RPMI8226 (cell line): ENCODE measurements around the gene USP6.
"Not testable (repeated sequence)": the region's sequence is repeated elsewhere in the genome, so short reads cannot be mapped to it uniquely, and the experiment has no call there.

Source experiments
- DNase-seq: peaks from one replicate; pipeline ENCODE4 v3.0.0-alpha.2; 2015

Gene USP6

DNA sequence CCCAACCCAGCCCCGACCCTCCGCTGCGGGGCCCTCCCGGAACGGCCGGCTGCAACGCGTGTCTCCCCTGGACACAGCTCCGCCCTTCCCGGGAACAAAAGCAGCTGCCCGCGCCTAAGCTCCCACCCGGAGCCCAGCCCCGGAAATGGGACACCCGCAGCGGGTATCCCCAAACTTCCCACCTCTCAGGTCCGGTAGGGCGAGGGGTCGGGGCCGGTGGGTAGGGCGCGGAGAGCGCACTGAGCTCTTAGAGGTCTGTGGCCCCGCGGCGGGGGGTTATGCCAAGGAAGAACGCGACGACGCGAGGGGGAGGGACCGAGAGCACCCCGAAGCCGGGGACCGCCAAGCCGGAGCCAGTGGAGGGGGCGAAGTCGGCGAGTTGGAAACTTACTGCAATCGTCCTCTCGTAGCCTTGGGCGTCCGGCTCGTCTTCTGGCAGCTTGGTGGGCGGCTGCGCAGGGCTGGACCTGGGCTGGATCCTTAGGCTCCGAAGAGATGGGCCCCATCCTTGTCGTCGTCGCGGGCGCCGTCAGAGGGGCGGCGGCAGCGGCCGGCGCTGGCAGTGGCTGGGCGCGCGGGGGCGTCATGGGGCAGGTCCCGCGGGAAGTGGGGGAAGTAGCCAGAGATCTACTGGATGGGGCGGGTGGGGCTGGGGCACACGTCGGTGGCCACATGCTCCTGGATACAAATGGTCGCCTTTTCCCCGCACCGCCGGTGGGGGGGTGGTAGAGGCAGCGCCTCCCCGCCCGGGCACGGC lies 6.9 kb downstream of the USP6 start:
- no peak for DNase-seq

DNA sequence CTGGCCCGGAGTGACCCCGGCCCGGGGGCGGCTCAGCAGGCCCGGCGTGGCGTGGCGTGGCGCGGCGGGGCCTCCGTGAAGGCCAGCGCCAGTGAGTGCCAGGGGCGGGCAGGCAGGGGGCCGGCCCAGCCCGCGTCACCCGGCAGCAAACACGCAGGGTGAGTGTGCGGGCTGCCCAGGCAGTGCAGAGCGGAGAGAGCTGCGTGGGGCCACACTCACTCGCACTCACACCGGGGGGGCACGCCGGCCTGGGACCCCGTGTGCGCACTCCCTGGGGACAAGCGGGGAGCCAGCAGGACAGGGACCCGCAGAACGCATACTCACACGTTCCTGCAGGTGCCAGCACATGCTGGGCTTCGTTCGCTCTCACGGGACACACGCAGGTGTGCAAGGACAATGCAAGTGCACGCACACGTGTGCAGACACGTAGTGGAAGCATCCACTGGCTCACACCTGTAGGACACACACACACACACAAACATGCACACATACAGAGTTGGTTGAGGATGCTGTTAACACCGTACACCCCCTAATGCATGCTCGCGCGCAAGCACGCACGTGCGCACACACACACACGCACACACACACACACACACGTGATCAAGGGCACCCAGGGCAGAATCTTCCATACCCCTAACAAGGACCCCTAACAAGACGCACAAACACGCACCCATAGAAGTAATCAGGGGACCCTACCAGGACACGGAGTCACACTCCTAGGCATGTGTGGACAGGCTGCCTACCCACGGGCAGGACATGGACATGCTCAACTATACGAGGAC lies 7.7 kb downstream of the USP6 start:
- DNase-seq, result no peak

DNA sequence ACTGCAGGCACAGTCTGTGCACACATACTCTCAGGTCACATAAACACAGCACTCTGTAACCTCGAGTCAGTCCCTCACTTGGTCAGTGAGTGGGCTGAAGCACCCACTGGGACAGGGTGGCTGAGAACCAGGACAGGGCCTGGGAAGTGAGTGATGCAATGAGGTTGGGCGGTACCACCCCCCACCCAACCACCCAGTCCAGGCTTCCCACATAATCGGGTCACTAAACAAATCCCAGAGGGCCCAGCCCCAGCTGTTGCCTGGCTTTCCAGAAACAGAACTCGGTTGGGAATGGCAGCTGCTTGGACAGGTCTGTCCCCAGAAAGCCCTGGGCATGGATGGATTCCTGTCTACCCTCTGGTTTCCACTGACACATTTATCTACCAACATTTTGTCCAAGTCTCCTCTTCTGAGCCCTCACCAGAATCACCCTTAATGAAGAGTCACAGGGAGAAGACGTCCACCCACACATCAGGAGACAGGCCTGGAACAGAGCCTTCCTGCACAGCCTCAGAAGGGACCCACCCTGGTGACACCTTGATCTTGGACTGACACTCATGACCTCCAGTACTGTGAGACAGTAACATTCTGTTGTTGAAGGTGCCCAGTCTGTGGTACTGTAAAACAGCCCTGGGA lies 8.4 kb downstream of the USP6 start:
- not testable (repeated sequence) for DNase-seq

DNA sequence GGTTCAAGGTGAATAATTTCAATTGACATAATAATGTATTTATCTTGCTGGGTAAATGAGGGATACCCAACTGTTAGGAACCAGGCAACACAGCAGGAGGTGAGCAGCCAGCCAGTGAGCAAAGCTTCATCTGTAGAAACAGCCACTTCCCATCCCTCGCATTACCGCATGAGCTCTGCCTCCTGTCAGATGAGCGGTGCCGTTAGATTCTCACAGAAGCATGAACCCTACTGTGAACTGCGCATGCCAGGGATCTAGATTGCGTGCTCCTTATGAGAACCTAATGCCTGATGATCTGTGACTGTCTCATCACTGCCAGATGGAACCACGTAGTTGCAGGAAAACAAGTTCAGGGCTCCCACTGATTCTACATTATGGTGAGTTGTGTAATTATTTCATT lies 9.1 kb downstream of the USP6 start:
- DNase-seq, result not testable (repeated sequence)

DNA sequence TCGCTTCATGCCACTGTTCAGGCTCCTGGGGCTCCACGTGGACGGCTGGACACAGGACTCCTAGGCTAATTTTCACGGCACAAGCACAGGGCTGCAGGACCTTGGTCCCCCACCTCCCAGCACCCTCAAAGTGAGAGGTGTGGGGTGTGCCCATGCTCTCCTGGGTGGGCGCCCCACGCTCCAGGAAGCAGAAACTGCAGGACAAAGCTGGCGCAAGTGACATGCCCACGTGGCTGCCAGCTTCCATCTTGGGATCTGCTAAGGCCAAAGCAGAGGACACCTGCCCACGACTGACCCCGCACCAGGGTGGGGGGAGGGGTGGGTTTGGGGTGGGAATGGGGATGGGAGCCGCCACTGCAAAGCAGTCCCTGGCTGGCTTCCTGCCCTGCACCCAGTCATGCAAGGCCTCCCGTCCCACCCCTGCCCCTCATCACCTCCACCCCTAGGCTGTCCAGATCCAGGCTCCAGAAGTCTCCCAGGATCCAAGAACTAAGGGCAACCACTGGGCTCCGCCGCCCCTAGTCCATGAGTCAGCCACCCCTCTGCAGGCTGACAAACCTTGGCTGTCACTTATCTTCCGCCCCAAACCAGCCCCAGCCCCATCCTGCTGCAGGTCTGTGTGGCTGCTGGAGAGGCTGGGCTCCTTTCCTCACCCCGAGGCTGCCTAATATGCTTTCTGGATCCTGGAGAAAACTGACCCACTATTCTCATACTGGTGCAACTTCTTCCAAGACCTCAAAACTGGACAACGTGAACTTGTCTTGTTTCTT lies 11.1 kb downstream of the USP6 start:
- no peak for DNase-seq

DNA sequence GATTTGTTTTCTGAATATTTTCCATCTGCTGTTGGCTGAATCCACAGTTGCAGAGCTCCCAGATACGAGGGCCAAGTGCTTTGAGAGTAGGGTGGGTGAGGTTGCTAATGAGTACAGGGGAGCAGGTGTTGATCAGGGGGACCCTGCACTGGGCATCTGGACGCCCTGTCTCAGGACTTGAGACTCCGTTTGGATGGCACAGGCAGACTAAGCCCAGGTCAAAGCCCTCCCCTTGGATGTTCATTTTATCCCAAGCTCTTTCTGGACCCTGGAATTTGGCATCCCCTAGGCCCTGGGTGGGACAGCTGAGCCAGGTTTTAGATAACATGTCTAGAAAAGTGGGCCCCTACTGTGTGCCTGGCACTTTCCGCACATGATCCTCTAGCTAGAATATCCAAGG lies 12.1 kb downstream of the USP6 start:
- DNase-seq, result no peak

DNA sequence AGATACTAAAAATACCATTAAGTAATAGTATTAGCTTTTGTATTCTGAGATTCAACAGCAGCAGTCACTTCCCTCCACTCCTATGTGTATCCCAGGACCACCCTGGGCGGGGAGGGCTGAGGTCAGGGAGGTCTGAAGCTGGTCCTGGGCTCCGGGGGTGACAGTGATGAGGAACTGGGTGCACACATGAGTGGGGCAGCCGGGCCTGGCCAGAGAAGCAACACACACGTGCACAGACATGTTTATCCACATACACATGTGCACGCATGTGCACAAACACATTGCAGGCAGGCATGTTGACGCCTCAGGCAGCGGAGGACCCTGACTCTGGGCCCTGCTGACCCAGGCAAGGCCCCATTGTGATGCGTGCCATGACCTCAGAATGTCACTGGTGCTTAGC lies 12.6 kb downstream of the USP6 start:
- not testable (repeated sequence) for DNase-seq

DNA sequence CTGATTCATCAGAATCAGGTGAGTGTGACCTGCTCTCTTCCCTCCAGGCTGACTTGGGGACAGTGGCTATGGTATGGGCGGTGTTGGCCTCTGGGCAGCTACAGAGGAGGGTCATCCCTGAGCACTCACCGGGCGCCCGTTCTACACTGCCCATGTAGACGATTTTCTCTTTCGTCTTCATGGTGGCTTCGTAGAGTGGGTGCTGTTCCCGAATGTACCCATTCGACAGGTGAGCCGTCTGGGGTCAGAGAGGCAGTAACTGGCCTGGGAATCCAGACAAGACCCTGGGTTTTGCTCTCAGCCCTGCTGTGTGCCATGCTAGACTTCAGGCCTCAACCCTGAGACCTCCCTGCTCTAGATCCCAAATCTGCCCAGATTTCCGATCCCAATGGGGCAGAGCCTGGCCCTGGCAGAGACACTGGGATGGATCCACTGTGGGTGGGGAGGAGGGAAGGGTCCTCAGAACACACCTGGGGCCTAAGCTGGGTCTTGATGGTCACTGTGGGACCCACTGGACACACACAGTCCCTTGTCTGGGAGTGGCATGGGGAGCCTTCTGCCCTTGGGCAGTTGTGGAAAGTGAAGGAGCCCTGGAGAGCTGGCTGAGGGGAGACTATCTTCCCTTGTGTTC lies 13.2 kb downstream of the USP6 start:
- DNase-seq, result no peak

DNA sequence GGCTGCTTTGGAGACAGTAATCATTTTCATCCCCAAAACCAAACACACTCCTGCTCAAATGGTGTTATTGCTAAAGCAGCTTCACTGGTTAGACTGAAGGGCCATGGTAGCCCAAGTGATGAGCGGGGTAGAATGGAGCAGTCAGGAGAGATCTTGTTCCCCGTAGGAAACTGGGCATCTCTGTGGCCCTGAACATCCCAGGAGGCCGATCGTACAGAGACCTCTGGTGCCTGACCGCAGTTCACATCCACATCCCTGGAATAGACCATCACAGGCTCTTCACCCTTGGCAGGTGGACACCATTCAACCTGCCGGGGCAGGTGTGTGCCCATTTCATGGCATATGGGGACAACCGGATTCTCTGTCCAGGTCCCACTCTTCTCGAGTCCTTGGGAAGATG lies 13.9 kb downstream of the USP6 start:
- not testable (repeated sequence) for DNase-seq

DNA sequence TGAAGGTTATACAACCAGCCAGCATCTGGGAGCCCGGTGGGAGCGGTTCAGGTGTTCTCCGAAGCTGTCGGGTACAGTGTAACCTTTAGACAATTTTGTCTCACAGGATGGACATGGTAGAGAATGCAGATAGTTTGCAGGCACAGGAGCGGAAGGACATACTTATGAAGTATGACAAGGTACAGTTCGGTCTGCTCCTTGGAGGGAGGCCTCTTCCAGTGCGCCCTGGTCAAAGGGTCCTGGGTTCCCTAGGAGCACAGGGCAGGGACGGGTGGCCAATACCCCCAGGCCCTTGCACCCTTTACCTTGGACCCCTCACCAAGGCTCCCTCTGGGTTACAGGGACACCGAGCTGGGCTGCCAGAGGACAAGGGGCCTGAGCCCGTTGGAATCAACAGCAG lies 14.4 kb downstream of the USP6 start:
- DNase-seq, result not testable (repeated sequence)

DNA sequence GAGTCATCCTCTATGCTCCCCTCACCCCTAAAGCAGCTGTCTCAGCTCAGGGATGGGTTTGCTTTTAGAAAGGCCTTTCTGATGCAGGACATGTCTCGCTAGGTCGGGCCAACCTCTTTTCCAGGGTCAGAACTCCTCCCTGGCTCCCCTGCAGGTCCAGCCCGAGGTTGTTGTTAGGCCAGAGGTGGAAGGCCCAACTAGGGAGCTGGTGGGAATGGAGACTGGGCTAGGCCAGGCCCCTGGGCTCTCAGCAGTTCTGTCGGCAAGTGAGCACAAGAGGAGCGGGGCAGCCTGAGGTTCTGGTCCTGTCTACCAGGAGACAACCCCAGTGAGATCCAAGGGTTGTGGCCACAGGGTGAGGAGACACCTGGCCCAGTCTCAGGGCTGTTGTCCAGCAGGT lies 14.9 kb downstream of the USP6 start:
- DNase-seq, result not testable (repeated sequence)

DNA sequence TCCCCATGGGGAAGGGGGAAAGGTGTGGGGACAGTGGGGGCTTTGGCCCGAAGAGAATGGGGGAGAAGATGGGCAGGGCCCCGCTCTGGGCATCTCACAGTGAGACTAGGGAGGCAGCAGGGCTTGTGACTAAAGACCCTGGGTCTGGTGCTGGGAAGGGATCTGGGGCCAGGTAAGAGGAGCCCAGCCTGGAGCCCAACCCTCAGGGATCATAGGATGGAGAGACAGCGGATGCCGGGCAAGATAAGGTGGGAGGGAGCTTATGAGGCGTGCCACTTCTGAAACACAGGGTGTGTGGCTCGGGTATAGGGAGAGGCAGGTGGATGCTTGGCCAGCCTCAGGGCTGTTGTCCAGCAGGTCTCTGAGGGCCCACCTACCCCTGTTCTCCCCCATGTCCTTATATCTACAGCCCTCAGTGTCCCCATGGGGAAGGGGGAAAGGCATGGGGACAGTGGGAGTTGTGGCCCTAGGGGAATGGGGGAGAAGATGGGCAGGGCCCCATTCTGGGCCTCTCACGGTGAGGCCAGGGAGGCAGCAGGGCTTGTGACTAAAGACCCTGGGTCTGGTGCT lies 15.4 kb downstream of the USP6 start:
- DNase-seq, result no peak

DNA sequence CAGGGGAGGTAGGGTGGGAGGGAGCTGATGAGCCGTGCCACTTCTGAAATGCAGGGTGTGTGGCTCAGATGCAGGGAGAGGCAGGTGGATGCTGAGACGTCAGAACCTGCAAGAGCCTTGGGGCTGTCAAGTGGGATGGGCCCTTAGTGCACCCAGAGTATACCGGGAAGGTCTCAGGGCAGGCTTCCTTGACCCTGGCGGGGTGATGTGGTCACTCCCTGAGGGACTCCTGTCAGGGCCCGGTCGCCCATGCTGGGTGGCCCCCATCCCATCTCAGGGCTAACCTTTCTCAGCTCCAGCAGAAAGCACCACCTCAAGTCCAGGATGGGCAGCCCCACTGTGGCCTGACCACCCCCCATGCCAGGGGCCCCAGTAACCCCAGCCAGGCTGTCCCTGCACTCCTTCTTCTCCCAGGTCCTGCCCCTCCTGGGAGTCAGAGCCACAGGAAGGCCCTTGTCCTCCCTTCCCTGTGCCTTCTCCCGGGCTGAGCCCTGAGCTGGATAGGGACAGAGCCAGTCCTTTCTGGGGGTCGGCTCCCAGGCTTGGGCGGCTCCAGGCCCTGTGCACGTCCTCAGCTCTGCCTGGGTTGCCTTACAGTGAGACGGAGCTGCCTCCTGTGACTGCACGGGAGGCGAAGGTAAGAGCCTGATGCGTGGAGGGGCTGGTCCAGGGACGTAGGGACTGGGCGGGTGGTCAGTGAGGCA lies 16.1 kb downstream of the USP6 start:
- not testable (repeated sequence) for DNase-seq

DNA sequence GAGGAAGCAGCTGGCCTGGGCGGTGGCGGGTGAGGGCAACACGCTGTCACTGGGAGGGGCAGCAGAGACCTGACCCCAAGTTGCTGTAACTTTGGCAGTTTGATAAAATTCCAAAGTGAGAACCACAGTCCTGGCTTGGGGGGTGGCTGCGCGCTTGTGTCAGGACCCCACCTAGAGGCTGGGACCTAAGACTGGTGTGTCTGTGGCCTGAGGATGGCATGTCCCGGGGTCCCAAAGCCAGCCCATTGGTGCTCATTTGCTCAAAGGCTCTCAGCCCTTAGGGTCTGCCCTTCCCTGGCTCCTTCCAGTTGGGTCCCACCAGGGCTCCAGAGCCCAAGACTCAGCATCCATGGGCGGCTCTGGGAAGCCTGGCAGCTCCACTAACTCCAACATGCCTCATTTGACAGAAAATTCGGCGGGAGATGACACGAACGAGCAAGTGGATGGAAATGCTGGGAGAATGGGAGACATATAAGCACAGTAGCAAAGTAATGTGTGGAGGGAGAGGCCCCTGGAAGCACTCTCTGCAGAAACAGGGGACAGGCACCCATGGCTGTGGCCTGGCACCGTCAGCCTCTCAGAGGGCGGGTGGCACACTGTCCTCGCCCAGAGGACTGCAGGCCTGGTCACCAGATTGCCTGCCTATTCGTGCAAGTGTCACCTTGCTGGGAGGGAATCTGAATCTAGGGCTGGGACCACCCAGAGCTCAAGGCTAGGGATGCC lies 16.8 kb downstream of the USP6 start:
- DNase-seq, result not testable (repeated sequence)

DNA sequence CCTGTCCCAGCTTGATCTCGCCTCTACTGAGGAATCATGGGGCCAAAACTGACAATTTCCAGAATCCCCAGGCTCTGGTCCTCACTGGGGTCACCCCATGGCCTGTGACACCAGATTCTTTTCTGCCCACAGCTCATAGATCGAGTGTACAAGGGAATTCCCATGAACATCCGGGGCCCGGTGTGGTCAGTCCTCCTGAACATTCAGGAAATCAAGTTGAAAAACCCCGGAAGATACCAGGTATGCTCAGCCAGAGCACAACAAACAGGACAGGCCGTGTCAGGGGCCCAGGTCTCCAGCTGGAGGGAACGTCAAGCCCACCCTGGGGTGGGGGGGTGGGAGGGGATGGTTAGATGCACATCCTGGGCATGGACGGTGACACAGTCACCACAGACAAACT lies 17.5 kb downstream of the USP6 start:
- no peak for DNase-seq

DNA sequence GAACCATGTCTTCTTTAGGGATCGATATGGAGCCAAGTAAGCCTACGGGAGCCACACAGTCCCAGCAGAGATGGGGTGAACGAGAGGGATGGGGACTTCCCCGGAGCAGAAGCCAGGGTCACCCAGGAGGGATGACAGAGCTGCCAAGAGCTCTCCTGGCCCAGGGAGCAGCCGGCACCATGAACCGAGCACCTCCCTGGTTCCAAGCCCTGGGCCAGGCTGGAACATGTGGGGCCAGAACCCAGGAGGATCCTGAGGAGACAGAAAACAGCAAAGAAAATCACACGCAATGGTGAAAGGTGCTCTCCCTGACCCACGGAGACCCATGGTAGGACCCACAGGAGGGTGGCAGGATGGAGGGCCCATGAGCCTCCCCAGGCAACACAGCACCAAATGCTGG lies 18.1 kb downstream of the USP6 start:
- DNase-seq, result not testable (repeated sequence)

DNA sequence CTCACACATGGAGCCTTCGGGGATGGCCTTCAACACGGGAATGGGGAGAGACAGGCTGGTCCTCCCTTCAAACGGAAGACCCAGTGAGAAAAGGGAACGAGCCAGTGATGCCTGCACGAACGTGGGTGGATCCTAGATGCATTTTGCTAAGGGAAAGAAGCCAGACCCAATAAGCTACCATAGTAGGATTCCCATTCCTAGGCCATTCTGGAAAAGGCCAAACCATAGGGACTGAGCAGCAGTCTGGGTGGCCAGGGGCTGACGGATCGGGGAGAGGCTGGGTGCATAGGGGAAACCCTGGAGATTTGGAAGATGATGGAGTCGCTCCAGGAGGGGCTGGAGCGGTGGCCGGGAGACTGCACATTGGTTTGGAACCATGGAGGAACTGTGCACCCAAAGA lies 18.7 kb downstream of the USP6 start:
- DNase-seq, result not testable (repeated sequence)

DNA sequence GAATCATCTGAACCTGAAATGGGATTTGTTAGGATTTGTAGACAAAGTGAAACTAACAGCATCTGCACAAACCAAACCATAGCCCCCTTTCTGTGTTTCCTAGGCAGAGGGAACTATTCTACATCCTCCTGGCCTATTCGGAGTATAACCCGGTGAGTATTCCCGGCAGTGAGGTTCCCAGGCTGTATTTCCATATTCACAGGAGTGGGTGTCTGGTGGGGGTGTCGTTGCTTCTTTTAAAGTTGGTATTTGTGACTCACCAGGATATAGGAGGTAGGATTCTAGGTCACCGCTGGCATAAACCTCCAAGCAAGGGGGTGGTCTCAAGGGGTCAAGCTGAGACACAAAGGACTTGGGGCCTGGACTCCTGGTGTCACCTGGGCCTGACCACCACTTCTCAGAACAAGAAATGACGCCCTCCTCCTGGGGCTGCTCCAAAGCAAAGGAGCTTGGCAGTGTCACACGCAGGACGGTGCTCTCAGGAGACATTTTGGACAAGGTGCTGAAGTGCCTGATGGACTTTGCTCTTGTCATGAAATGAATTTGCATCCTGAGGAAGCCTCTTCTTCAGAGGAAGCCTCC lies 19.4 kb downstream of the USP6 start:
- DNase-seq, result not testable (repeated sequence)

DNA sequence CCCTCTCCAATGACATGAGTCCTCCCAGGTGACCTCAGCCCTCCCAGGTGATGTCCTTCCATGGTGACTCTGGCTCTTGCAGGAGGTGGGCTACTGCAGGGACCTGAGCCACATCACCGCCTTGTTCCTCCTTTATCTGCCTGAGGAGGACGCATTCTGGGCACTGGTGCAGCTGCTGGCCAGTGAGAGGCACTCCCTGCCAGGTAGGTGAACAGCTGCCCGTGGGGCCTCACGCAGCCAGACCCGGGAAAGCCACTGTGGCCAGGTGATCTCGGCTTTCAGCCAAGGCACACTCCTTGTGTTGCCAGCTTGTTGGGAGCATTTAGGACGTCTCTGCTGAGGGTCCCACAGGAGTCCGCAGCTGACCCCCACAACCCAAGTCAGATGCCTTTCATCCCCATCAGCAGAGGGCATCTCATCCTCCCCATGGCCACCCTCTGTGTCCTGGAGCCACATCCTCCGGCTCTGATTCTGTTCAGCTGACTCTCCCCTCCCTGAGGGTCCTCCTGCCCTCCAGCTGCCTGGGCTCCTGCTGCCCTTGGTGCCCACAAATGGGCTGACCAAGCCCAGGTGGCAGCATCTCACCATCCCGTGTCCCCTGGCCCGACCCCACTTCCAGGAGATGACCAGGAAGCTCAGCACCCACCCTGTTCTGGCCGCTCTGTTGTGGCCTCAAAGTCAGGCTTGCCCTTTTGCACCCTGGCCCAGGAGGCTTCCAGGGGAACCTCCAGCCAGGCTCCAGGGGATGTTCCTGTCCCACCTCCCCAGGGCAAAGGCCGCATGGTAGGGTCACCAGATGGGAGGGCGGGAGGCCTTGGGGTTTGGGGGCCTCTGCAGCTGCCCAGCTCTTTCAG lies 20.1 kb downstream of the USP6 start:
- no peak for DNase-seq
